ENCODE measurements around the gene NPTXR.

The NPTXR gene

DNA sequence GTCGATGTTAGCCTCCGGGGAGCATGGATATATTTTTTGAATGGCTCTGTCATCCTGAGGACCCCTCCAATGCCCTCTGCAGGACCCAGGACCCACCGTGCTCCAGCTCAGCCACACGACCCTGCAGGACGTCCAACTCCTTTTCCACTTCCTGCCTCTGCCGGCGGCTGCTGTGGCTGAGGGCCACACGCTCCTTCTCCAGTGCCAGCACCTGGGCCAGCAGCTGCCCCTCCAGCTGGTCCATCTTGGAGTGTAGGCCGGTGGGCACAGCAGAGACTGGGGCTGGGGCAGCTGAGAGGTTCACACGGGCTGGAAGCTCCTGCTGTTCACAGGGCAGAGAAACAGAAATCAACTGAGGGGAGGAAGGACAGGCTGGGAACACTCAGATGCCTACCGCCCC, 15.6 kb downstream of the NPTXR start:
- Histone ChIP-seq H3K9ac (ENCODE audit: low read length) (no peak overlapping the region), H2AK5ac (ENCODE audit: low read length) (no peak overlapping the region), H2BK12ac (ENCODE audit: low read length) (no peak overlapping the region), H3K9me3 (ENCODE audit: insufficient read depth, low read depth, low read length) (peaks cover 5% of the 10 kb centered on the region), H3K4me2 (ENCODE audit: low read length) (no peak overlapping the region), H2AFZ (ENCODE audit: insufficient read depth, low read length, poor library complexity) (no peak overlapping the region), H3K79me2 (ENCODE audit: control insufficient read depth, insufficient read depth, low read length, poor library complexity) (no peaks in the 10 kb centered on the region), H3K4me3 (ENCODE audit: low read depth, low read length) (no peak overlapping the region), H4K91ac (ENCODE audit: low read depth, low read length) (no peak overlapping the region), H2BK5ac (ENCODE audit: low read depth, low read length, poor library complexity) (no peak overlapping the region), H3K79me1 (ENCODE audit: low read length) (no peaks in the 10 kb centered on the region), H3K18ac (ENCODE audit: low read length) (no peak overlapping the region), H3K23ac (ENCODE audit: low read length) (no peak overlapping the region), H4K8ac (ENCODE audit: low read depth, low read length) (no peak overlapping the region), H3K27me3 (ENCODE audit: insufficient read depth, low read length) (no peaks in the 10 kb centered on the region), H2BK120ac (ENCODE audit: insufficient read depth, low read length, poor library complexity) (no peak overlapping the region), H3K36me3 (ENCODE audit: control insufficient read depth in 1 of 2, insufficient read depth in 2 of 2, low read length in 2 of 2) (no peaks in the 10 kb centered on the region), H3K14ac (ENCODE audit: low read length) (no peak overlapping the region), H3K4me1 (ENCODE audit: control insufficient read depth in 1 of 2, insufficient read depth in 2 of 2, low read length in 2 of 2) (no peaks in the 10 kb centered on the region), H4K12ac (ENCODE audit: low read depth, low read length) (no peak overlapping the region), H3K27ac (ENCODE audit: low read depth, low read length) (no peak overlapping the region), H3K4ac (ENCODE audit: low read depth, low read length) (no peak overlapping the region)
- no peak for DNase-seq
- no CpG with 5 or more reads among the region's 11 CpGs for WGBS (ENCODE audit: extremely low coverage, insufficient coverage, insufficient read length)

DNA sequence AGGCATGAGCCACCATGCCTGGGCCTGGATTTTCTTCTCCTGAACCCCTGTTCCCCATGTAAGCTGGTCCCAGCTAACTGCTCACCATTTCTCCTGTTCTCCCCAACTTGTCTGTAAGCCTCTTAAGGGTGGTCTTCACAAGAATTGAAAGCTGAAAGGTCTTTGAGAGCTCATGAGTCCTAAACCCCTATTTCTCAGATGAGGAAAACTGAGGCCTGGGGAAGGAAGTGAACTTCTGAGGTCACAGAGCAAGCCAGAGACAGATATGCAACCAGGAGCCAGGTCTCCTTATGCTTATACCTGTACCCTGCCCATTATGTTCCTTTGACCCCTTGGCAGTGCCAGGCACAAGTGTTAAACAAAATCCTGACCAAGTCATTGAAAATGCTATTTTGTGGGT, 16.3 kb downstream of the NPTXR start:
- no peak overlapping the region for H3K9ac ChIP-seq (ENCODE audit: low read length)
- H4K8ac ChIP-seq (ENCODE audit: low read depth, low read length), result no peak overlapping the region
- peaks cover 3% of the 10 kb centered on the region for H3K9me3 ChIP-seq (ENCODE audit: insufficient read depth, low read depth, low read length)
- H4K12ac ChIP-seq (ENCODE audit: low read depth, low read length), result no peak overlapping the region
- H4K91ac ChIP-seq (ENCODE audit: low read depth, low read length), result no peak overlapping the region
- H3K4me3 ChIP-seq (ENCODE audit: low read depth, low read length), result no peak overlapping the region
- H3K27ac ChIP-seq (ENCODE audit: low read depth, low read length), result no peak overlapping the region
- H2AK5ac ChIP-seq (ENCODE audit: low read length), result no peak overlapping the region
- H2BK120ac ChIP-seq (ENCODE audit: insufficient read depth, low read length, poor library complexity), result no peak overlapping the region
- no peaks in the 10 kb centered on the region for H3K4me1 ChIP-seq (ENCODE audit: control insufficient read depth in 1 of 2, insufficient read depth in 2 of 2, low read length in 2 of 2)
- H2AFZ ChIP-seq (ENCODE audit: insufficient read depth, low read length, poor library complexity), result no peak overlapping the region
- no peaks in the 10 kb centered on the region for H3K79me1 ChIP-seq (ENCODE audit: low read length)
- H3K27me3 ChIP-seq (ENCODE audit: insufficient read depth, low read length), result no peaks in the 10 kb centered on the region
- no peak for DNase-seq
- H3K4ac ChIP-seq (ENCODE audit: low read depth, low read length), result no peak overlapping the region
- no peak overlapping the region for H3K23ac ChIP-seq (ENCODE audit: low read length)
- H3K4me2 ChIP-seq (ENCODE audit: low read length), result no peak overlapping the region
- no peaks in the 10 kb centered on the region for H3K36me3 ChIP-seq (ENCODE audit: control insufficient read depth in 1 of 2, insufficient read depth in 2 of 2, low read length in 2 of 2)
- H2BK5ac ChIP-seq (ENCODE audit: low read depth, low read length, poor library complexity), result no peak overlapping the region
- H2BK12ac ChIP-seq (ENCODE audit: low read length), result no peak overlapping the region
- H3K79me2 ChIP-seq (ENCODE audit: control insufficient read depth, insufficient read depth, low read length, poor library complexity), result no peaks in the 10 kb centered on the region
- no peak overlapping the region for H3K14ac ChIP-seq (ENCODE audit: low read length)
- no peak overlapping the region for H3K18ac ChIP-seq (ENCODE audit: low read length)

DNA sequence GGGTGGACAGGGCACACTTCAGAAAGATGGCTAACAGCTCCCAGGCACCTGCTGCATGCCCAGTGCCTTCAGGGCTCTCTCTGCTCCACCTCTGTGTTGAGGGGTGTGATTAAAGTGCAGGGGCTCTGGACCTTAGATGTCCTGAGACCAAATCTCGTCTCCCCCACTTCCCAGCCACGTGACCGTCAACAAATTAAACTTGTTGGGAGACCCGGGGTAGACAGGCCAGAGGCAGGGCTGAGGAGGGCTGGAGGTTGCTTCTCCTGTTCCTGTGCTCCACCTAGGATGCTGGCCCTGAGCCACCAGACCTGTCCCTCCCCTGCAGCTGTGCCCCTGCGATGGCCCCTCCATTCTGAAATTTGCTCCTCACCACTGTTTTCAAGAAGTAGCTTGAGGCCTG, 17.0 kb downstream of the NPTXR start:
- whole genome bisulfite sequencing (ENCODE audit: extremely low coverage, insufficient coverage, insufficient read length), result no CpG with 5 or more reads among the region's 5 CpGs

DNA sequence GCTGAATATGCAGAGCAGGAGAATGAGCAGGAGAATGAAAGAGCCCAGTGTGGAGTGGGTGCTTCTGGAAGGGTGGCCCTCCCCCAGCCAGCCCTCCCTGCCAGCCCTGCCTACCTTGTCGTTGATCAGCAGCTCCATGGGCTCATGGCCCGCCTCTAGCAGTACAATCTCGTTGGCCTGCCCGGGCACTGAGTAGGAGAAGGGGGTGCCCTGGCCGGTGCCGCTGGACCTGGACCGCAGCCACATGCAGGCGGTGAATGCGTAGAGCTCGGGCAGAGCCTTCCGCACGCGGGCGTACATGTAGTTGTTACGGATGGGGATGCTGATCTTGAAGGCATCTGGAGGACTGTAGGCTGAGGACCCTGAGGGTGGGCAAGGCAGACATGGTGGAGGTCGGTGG, 17.4 kb downstream of the NPTXR start:
- no peak overlapping the region for H2AK5ac ChIP-seq (ENCODE audit: low read length)
- no CpG with 5 or more reads among the region's 16 CpGs for WGBS (ENCODE audit: extremely low coverage, insufficient coverage, insufficient read length)
- H3K23ac ChIP-seq (ENCODE audit: low read length), result no peak overlapping the region

More for the DNA sequence above, 17.0 kb downstream of the NPTXR start:
- Histone ChIP-seq H3K9me3 (ENCODE audit: insufficient read depth, low read depth, low read length) (peaks cover 3% of the 10 kb centered on the region), H2AFZ (ENCODE audit: insufficient read depth, low read length, poor library complexity) (no peak overlapping the region), H3K79me1 (ENCODE audit: low read length) (no peaks in the 10 kb centered on the region), H4K91ac (ENCODE audit: low read depth, low read length) (no peak overlapping the region), H2BK12ac (ENCODE audit: low read length) (no peak overlapping the region), H4K8ac (ENCODE audit: low read depth, low read length) (no peak overlapping the region), H3K9ac (ENCODE audit: low read length) (no peak overlapping the region), H3K18ac (ENCODE audit: low read length) (no peak overlapping the region), H3K79me2 (ENCODE audit: control insufficient read depth, insufficient read depth, low read length, poor library complexity) (no peaks in the 10 kb centered on the region), H2AK5ac (ENCODE audit: low read length) (no peak overlapping the region), H3K4me1 (ENCODE audit: control insufficient read depth in 1 of 2, insufficient read depth in 2 of 2, low read length in 2 of 2) (no peaks in the 10 kb centered on the region), H3K14ac (ENCODE audit: low read length) (no peak overlapping the region), H3K27ac (ENCODE audit: low read depth, low read length) (no peak overlapping the region), H3K23ac (ENCODE audit: low read length) (no peak overlapping the region), H4K12ac (ENCODE audit: low read depth, low read length) (no peak overlapping the region), H3K36me3 (ENCODE audit: control insufficient read depth in 1 of 2, insufficient read depth in 2 of 2, low read length in 2 of 2) (no peaks in the 10 kb centered on the region), H2BK5ac (ENCODE audit: low read depth, low read length, poor library complexity) (no peak overlapping the region), H3K4me2 (ENCODE audit: low read length) (no peak overlapping the region), H3K27me3 (ENCODE audit: insufficient read depth, low read length) (no peaks in the 10 kb centered on the region), H2BK120ac (ENCODE audit: insufficient read depth, low read length, poor library complexity) (no peak overlapping the region), H3K4me3 (ENCODE audit: low read depth, low read length) (no peak overlapping the region), H3K4ac (ENCODE audit: low read depth, low read length) (no peak overlapping the region)
- DNase-seq, result no peak

More for the DNA sequence above, 17.4 kb downstream of the NPTXR start:
- DNase-seq, result no peak
- H3K4me2 ChIP-seq (ENCODE audit: low read length), result no peak overlapping the region
- H4K8ac ChIP-seq (ENCODE audit: low read depth, low read length), result no peak overlapping the region
- no peak overlapping the region for H3K4ac ChIP-seq (ENCODE audit: low read depth, low read length)
- H4K91ac ChIP-seq (ENCODE audit: low read depth, low read length), result no peak overlapping the region
- H3K27ac ChIP-seq (ENCODE audit: low read depth, low read length), result no peak overlapping the region
- H3K4me3 ChIP-seq (ENCODE audit: low read depth, low read length), result no peak overlapping the region
- no peaks in the 10 kb centered on the region for H3K4me1 ChIP-seq (ENCODE audit: control insufficient read depth in 1 of 2, insufficient read depth in 2 of 2, low read length in 2 of 2)
- H2BK120ac ChIP-seq (ENCODE audit: insufficient read depth, low read length, poor library complexity), result no peak overlapping the region
- peaks cover under 1% of the 10 kb centered on the region for H3K9me3 ChIP-seq (ENCODE audit: insufficient read depth, low read depth, low read length)
- H2BK12ac ChIP-seq (ENCODE audit: low read length), result no peak overlapping the region
- no peaks in the 10 kb centered on the region for H3K79me1 ChIP-seq (ENCODE audit: low read length)
- no peak overlapping the region for H4K12ac ChIP-seq (ENCODE audit: low read depth, low read length)
- H3K14ac ChIP-seq (ENCODE audit: low read length), result no peak overlapping the region
- H2BK5ac ChIP-seq (ENCODE audit: low read depth, low read length, poor library complexity), result no peak overlapping the region
- H2AFZ ChIP-seq (ENCODE audit: insufficient read depth, low read length, poor library complexity), result no peak overlapping the region
- no peaks in the 10 kb centered on the region for H3K36me3 ChIP-seq (ENCODE audit: control insufficient read depth in 1 of 2, insufficient read depth in 2 of 2, low read length in 2 of 2)
- no peak overlapping the region for H3K9ac ChIP-seq (ENCODE audit: low read length)
- H3K18ac ChIP-seq (ENCODE audit: low read length), result no peak overlapping the region
- no peaks in the 10 kb centered on the region for H3K27me3 ChIP-seq (ENCODE audit: insufficient read depth, low read length)
- no peaks in the 10 kb centered on the region for H3K79me2 ChIP-seq (ENCODE audit: control insufficient read depth, insufficient read depth, low read length, poor library complexity)

Data from trophoblast cell (in vitro differentiated cells and primary cell).